MM.1S (cell line): ENCODE results near the gene CAP2.

ENCODE experiments used
- DNase-seq: peaks from one replicate; pipeline ENCODE4 v3.0.0-alpha.2; 2015
- H2AFZ ChIP-seq: fragments of 300-600 bp; sonication (generic); 2 replicates; pipeline ENCODE4 v1.6.0; 2016; ENCODE audit warnings: antibody characterized with exemption, low read length
- H3F3A ChIP-seq: fragments of 300-600 bp; sonication (generic); 2 replicates; pipeline ENCODE4 v1.6.1; 2016; ENCODE audit warnings: mild to moderate bottlenecking, antibody characterized with exemption, low read length, moderate library complexity, mixed read lengths; ENCODE audit not compliant: insufficient read depth
- H3K27ac ChIP-seq: fragments of 300-600 bp; sonication (generic); 2 replicates; pipeline ENCODE4 v1.5.1; 2016; ENCODE audit warnings: mild to moderate bottlenecking, low read length
- H3K27me3 ChIP-seq: fragments of 300-600 bp; sonication (generic); replicated peaks from 2 replicates; pipeline ENCODE4 v1.6.0; 2016; ENCODE audit warnings: low read length; ENCODE audit not compliant: insufficient read depth
- H3K36me3 ChIP-seq: fragments of 300-600 bp; sonication (generic); replicated peaks from 2 replicates; pipeline ENCODE4 v1.6.1; 2016; ENCODE audit warnings: mild to moderate bottlenecking, low read length, mixed read lengths; ENCODE audit not compliant: insufficient read depth
- H3K4me1 ChIP-seq: fragments of 300-600 bp; sonication (generic); 2 replicates; pipeline ENCODE4 v1.6.1; 2016; ENCODE audit warnings: low read length, mixed read lengths
- H3K4me2 ChIP-seq: fragments of 300-600 bp; sonication (generic); 2 replicates; pipeline ENCODE4 v1.6.0; 2016; ENCODE audit warnings: low read depth, low read length
- H3K4me3 ChIP-seq: fragments of 300-600 bp; sonication (generic); 2 replicates; pipeline ENCODE4 v1.5.1; 2016; ENCODE audit warnings: low read length, mixed read lengths
- H3K79me2 ChIP-seq: fragments of 300-600 bp; sonication (generic); 2 replicates; pipeline ENCODE4 v1.6.1; 2016; ENCODE audit warnings: mixed run types, low read length, mixed read lengths
- H3K9ac ChIP-seq: fragments of 300-600 bp; sonication (generic); 2 replicates; pipeline ENCODE4 v1.6.1; 2016; ENCODE audit warnings: low read length, mixed read lengths
- H3K9me2 ChIP-seq: fragments of 300-600 bp; sonication (generic); replicated peaks from 2 replicates; pipeline ENCODE4 v1.6.1; 2016; ENCODE audit warnings: mild to moderate bottlenecking, low read length, mixed read lengths; ENCODE audit not compliant: insufficient read depth
- H3K9me3 ChIP-seq: fragments of 300-600 bp; sonication (generic); replicated peaks from 2 replicates; pipeline ENCODE4 v1.6.1; 2016; ENCODE audit warnings: mild to moderate bottlenecking, low read length, mixed read lengths; ENCODE audit not compliant: insufficient read depth
- H4K20me1 ChIP-seq: fragments of 300-600 bp; sonication (generic); 2 replicates; pipeline ENCODE4 v1.6.1; 2016; ENCODE audit warnings: mild to moderate bottlenecking, low read length, moderate library complexity, mixed read lengths; ENCODE audit not compliant: insufficient read depth
- EZH2 ChIP-seq: fragments of 300-600 bp; sonication (generic); optimal IDR thresholded peaks from 2 replicates; pipeline ENCODE3; 2017; ENCODE audit warnings: low read depth, mild to moderate bottlenecking, antibody characterized with exemption, low read length, mixed read lengths
- EZH2phosphoT487 ChIP-seq: fragments of 300-600 bp; sonication (generic); IDR thresholded peaks from 2 replicates; pipeline ENCODE4 v1.6.1; 2018; ENCODE audit warnings: antibody characterized with exemption, low read length
- TF ChIP-seq, protein P1 (sequence below): fragments of 300-600 bp; sonication (generic); IDR thresholded peaks from 2 replicates; pipeline ENCODE4 v1.5.1; 2016; ENCODE audit warnings: antibody characterized with exemption, low read length, mixed read lengths

The CAP2 gene

DNA sequence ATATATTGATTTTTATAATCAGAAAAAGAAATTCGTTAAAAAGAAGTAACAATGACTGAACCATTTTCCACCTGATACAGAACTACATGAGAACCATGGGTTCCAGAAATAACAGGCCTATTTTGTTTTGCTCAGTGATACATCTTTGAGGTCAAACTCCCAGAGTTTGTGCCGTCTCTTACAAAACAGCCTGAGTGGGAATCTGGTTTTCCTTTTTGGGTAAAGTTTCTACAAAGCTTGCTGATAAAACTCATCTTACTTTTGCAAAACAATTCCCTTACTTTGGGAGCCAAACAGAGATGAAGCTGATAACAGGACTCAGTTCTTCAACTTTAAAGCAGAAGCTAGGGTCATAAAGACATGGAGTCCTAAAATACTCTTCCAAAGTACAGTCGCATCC is 108.0 kb downstream of the CAP2 start:
- Histone ChIP-seq H3K4me2 (no peak overlapping the region), H3K9ac (no peak overlapping the region), H3K36me3 (no peaks in the 10 kb centered on the region), H3K79me2 (no peaks in the 10 kb centered on the region), H3K9me3 (no peaks in the 10 kb centered on the region), H3K4me1 (no peaks in the 10 kb centered on the region), H3K27me3 (no peaks in the 10 kb centered on the region), H3K27ac (no peak overlapping the region), H3K9me2 (no peaks in the 10 kb centered on the region), H2AFZ (no peak overlapping the region), H4K20me1 (no peaks in the 10 kb centered on the region), H3F3A (no peaks in the 10 kb centered on the region), H3K4me3 (no peak overlapping the region)
- TF ChIP-seq EZH2 = no peak
- TF ChIP-seq, protein P1, sequence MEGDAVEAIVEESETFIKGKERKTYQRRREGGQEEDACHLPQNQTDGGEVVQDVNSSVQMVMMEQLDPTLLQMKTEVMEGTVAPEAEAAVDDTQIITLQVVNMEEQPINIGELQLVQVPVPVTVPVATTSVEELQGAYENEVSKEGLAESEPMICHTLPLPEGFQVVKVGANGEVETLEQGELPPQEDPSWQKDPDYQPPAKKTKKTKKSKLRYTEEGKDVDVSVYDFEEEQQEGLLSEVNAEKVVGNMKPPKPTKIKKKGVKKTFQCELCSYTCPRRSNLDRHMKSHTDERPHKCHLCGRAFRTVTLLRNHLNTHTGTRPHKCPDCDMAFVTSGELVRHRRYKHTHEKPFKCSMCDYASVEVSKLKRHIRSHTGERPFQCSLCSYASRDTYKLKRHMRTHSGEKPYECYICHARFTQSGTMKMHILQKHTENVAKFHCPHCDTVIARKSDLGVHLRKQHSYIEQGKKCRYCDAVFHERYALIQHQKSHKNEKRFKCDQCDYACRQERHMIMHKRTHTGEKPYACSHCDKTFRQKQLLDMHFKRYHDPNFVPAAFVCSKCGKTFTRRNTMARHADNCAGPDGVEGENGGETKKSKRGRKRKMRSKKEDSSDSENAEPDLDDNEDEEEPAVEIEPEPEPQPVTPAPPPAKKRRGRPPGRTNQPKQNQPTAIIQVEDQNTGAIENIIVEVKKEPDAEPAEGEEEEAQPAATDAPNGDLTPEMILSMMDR = no peak
- no peak for TF ChIP-seq EZH2phosphoT487
- DNase-seq = no peak

DNA sequence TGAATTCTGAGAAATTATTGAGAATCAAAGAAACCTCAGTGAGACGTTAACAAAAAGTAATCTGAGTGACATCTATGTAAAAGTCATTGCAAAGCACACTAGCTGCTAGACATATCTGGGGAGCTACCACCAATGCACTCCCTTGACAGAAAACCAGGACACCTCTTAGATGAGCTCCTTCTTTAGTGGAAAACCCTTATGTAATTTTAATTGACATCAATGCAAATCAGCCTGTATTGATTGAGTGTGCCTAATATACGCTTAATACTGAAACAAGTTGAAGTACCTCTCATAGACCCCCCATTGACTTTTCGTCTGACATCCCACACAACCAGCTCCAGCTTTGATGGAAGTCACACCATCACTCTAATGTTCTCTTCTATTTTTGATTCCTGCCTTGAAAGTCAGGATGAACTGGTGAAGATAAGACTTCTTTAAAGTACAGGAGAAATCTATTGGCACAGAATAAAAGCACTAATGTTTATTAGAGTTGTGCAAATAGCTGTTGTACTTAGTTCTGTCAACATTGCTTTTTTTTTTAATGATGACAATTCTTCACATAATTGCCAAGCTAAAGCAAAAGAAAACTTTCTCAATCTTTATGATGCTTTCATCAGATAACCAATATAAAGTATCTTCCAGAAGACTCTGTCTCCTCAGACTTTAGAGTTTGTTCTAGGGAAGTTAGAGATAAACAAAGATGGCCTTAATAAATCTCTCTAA is 108.7 kb downstream of the CAP2 start:
- no peaks in the 10 kb centered on the region for H4K20me1 ChIP-seq
- H3K27me3 ChIP-seq = no peaks in the 10 kb centered on the region
- H3K4me2 ChIP-seq = no peak overlapping the region
- H3K79me2 ChIP-seq = no peaks in the 10 kb centered on the region
- H3K9me2 ChIP-seq = no peaks in the 10 kb centered on the region
- H3K36me3 ChIP-seq = no peaks in the 10 kb centered on the region
- no peak overlapping the region for H3K4me3 ChIP-seq
- H3K27ac ChIP-seq = no peak overlapping the region
- DNase-seq = no peak
- no peak overlapping the region for H2AFZ ChIP-seq
- no peaks in the 10 kb centered on the region for H3K9me3 ChIP-seq
- TF ChIP-seq EZH2 (no peak), EZH2phosphoT487 (no peak)
- TF ChIP-seq, protein P1 = no peak
- no peaks in the 10 kb centered on the region for H3F3A ChIP-seq
- H3K4me1 ChIP-seq = no peaks in the 10 kb centered on the region
- H3K9ac ChIP-seq = no peak overlapping the region

DNA sequence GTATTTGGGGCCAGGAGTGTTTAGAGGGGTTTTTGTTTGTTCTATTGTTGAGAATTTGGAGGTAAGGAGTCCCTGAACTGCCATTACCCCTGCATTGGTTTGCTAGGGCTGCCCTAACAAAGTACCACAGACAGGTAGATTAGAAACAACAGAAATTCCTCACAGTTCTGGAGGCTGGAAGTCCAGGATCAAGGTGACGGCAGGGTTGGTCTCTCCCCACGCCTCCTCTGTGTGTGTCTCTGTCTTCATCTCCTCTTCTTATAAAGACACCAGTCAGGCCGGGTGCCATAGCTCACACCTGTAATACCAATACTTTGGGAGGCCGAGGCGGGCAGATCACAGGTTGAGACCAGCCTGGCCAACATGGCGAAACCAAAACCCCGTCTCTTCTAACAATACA is 109.7 kb downstream of the CAP2 start:
- Histone ChIP-seq H3K9me2 (no peaks in the 10 kb centered on the region), H3K4me3 (no peak overlapping the region), H3K9ac (no peak overlapping the region), H3K9me3 (no peaks in the 10 kb centered on the region), H3F3A (no peaks in the 10 kb centered on the region), H3K4me1 (no peaks in the 10 kb centered on the region), H4K20me1 (no peaks in the 10 kb centered on the region), H3K4me2 (no peak overlapping the region), H3K27me3 (no peaks in the 10 kb centered on the region), H3K79me2 (no peaks in the 10 kb centered on the region), H3K27ac (no peak overlapping the region), H2AFZ (no peak overlapping the region), H3K36me3 (no peaks in the 10 kb centered on the region)
- no peak for DNase-seq
- no peak for TF ChIP-seq EZH2phosphoT487
- TF ChIP-seq, protein P1 = no peak
- TF ChIP-seq EZH2 = no peak
